GM18861 (cell line): ENCODE results near the gene HHIP.
"Not testable (repeated sequence)": the region's sequence is repeated elsewhere in the genome, so short reads cannot be mapped to it uniquely, and the experiment has no call there.

Experiments used
- ATAC-seq: cut with Tn5 transposase; IDR thresholded peaks from one replicate; pipeline ENCODE4 v1.9.1; 2021; ENCODE audit not compliant: unreplicated experiment

HHIP gene

DNA sequence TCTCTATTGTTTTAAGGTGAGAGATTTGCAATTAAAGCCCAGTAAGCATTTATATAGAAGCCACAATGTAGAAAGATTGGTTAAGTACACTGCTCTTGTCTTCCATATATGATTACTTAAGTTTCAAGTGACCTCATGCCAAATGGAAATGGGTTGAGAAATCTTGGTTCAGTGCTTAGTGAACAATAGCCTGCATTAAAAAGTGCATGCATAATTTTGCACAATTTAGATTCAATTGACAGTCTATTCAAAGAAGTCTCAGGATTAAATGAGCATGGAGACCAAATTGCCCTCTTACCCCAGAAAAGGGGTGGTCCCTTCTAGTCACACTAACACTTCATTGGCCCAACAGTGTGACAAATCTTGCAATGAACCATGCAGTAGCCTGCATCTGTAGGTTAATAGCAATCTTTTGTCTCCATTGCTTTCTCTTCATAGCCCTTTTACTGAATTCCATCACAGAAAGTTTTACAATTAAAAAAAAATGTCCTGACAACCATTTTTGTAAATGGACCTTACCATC is 93.6 kb downstream of the HHIP start:
- ATAC-seq, result no peak

DNA sequence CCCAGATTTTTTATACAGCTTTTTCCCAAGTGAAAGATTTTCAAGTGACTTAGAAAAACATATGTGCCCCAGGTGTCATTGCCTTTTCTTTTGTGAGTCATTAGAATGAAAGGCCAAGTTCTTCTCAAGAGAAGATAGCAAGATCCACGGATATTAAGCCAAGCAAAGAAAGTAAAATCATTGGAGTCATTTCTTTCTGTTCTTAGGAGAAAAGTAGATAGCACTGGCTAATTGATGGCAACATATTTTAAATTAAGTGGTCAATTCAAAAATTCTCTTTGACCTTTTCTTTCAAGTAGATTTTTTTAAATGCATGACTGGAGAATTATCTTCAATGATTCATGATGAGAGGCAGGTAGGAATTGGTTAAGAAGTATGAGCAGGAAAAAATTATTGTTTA is 94.4 kb downstream of the HHIP start:
- ATAC-seq, result no peak

DNA sequence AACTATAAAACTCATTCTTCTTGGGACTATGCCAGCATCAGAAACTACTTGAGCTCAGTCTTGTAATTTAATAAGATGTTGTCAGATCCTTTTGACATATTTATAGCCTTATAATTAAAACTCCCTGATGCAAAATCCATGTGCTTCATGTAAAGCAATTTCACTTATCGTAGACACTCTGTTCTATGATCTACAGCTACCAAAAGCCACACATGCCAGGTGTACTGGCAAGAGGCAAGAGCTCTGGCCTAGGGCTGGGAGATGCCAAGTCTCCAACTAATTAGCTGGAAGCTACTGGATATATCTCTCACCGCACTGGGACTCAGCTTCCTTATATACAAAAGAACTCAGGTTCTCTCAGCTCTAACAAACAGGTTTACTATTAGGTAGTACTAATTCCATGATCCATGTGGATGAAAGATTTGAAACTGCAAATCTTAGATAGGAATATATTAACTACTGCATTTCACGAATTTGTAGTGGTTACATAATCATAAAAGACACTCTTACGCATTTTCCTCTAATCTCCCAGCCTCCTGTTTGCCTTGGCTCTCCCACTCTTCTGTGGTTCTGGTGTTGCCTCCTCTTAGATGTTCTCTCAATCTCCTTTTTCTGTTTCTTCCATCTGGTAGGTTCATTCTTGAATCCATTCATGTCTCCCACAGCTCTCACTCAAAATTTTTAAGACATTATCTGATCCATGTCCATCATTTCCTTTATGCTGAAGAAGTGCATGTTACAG is 103.0 kb downstream of the HHIP start:
- no peak for ATAC-seq

DNA sequence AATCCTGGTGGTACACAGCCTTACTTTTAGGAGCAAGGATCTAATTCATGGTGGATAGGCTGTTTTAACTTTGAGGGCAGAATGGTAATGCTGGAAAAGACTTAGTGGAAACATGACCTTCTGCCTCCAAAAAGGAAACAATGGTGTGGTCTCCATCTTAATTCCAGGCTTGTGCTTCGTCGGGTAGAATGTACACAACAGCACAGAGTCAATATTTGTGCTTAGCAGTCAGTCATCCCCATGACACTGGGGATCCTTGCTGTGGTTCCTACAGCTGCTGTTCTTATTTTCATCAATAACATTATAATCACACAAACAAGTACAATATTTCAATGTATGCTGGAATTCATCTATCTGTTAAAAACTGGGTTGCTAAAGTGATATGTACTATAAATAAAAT is 104.4 kb downstream of the HHIP start:
- ATAC-seq, result no peak

DNA sequence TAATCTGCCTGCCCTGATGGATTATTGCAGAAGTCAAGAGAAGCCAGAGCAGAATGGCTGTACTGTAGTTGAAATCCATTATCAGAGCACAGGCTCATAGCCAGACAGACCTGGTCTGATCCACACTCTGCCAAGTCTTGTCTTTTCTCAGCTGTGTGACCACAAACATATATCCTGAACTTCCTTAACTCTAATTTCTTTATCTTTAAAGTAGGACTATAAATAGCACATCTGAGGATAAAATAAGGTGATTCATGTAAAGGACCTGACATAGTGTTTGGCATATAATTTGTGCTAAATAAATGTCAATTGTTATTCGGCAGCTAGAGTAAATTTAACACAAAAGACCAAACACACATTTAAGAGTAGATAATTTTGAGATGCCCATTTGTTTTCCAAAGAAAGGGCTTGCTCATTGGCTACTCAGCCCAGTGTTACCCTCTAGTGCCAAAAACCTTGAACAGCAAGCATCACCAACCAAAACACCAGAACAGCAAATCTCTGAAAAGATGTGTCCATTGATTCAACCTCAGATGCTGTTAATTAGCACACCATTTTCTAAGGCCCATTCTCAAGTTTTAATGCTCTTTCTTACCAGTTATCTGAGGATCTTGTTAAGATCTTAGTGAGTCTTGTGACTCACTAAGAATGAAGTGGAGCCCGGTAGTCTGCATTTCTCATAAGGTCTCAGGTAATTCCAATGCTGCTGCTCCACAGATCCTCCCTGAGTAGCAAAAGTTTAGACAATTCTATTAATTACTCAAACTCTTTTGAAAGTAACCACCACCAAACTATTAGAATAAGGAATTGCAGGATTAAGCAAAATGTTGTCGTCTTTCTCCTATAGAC is 108.8 kb downstream of the HHIP start:
- no peak for ATAC-seq

DNA sequence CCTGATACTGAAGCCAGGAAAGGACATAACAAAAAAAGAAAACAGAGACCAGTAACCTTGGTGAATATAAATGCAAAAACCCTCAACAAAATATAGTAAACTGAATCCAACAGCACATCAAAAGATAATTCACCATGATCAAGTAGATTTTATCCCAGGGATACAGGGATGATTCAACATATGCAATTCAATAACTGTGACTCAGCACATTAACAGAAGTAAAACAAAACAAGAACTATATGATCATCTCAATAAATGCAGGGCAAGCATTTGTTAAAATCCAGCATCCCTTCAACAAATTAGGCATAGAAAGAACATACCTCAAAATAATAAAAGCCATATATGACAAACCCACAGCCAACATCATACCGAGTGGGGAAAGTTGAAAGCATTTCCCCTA is 112.0 kb downstream of the HHIP start:
- no peak for ATAC-seq

DNA sequence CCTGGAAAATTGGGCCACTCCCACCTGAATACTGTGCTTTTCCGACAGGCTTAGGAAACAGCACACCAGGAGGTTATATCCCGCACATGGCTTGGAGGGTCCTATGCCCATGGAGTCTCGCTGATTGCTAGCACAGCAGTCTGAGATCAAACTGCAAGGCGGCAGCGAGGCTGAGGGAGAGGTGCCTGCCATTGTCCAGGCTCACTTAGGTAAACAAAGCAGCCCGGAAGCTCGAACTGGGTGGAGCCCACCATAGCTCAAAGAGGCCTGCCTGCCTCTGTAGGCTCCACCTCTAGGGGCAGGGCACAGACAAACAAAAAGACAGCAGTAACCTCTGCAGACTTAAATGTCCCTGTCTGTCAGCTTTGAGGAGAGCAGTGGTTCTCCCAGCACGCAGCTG is 122.9 kb downstream of the HHIP start:
- ATAC-seq, result not testable (repeated sequence)

DNA sequence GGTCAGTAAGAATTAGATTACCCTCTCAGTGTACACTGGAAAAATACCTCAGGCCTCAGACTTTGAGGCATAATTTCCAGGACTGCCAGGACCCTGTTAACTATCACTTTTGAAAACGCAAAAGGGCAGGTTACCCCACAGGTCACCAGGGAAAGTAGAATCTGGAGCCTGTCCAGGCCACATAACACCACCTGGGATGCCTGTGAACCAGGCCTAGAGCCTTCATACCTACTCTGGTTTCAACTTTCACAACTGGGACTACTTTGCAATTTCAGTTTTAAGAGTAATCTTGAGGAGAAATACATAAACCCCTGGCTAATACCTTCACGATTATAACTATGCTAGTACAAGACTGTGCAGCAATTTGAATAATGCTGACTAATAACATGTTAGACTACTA is 132.4 kb downstream of the HHIP start:
- ATAC-seq, result no peak

DNA sequence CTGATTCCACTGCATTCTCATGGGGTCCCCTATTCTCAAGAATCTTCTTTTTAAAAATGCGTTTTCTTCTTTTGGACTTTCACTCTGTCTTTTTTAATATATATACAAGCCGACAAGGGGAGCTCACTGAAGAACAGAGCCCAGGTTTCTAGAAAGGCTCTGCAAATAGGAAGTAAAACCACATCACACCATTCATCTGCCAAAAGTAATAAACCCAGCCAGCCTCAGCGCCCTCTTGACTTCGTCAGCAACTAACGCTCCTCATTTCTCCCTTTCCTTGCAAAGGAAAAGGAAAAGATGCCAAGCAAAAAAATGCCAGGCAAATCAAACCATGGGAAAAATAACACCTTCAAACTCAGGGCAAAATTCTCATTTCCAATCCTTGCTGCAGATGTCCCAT is 136.4 kb downstream of the HHIP start:
- no peak for ATAC-seq

DNA sequence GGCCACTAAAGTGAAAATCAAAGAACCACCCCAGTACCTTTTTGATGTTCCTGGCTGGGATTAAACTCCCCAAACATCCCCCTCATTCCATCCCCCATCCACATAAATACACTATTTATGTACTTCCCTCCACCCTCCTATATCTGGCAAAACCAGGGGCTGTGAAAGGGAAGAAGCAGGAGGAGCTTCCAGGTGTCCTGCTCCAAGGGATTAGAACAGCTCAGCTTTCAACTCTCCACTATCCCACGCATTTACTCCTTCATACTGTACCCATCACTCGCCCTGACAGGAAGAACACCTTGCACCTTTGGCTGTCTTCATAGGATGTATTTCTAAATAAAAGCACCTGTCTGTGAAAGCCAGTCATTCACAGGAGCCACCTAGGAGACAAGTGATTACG is 140.0 kb downstream of the HHIP start:
- no peak for ATAC-seq

DNA sequence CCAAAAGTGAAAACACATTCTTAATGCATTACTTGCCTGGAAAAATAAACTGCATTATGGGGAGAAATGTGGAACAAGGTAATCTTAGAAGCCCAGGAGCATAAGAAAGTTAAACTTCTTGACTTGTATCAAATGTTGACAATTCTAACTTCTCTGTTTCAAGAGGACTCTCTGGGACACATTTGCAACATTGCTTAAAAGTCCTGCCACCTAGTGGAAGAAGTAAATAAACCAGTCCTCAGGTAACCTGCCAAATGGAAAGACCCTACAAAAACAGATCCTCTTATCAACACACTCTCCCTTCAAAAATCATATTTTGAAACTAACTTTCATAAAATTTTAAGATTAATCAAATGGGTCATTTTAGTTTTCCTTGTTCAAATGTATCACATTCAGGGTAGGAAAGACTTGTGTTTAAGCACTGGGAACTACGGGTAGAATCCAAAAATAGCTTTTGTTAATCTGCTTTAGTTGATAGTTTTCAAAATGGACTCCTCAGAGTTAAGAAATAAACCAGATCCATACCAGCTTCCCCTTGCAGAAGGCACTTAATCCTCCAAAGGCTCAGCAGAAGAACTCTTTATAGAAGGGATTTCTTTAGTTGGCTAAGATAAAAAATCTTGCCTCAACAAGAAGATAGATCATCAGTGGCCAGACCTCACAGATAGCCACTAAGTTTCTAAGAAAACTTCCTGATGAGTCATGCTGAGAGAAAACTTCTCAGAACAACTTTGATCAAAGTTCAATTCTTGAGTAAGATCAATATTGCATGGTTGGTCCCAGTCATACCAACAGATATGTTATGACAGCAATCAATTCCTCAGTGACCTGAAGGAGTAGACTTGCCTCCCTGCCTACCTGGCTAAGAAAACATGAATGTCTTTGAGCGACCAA is 141.7 kb downstream of the HHIP start:
- no peak for ATAC-seq

DNA sequence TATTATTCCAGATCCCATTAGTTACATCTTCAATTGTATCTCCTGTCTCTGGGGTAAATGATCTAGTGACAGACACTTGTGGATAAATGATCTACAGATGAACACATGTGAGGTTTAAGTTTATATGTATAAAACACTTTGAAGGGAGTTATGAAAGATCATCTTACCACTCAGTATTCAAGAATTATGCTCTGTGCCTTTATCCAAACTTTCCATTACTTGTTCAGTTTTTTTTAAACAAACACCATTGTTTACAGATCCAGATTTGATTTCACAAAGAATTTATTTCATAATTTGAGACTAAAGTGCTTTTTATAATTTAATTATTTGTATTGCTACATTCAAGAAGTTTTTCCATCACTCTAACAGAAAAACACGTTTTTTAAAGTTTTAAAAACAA is 142.5 kb downstream of the HHIP start:
- no peak for ATAC-seq

DNA sequence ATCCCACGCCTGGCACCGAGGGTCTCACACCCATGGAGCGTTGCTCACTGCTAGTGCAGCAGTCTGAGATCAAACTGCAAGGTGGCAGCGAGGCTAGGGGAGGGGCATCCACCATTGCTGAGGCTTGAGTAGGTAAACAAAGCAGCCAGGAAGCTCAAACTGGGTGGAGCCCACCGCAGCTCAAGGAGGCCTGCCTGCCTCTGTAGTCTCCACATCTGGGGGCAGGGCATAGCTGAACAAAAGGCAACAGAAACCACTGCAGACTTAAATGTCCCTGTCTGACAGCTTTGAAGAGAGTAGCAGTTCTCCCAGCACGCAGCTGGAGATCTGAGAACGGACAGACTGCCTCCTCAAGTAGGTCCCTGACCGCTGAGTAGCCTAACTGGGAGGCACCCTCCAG is 146.0 kb downstream of the HHIP start:
- ATAC-seq, result not testable (repeated sequence)
